DOHH2 (cell line): ENCODE data around the gene PRDM16.

ENCODE experiments used
- H3F3A ChIP-seq: fragments of 200-600 bp; sonication (generic), shearing (Covaris generic); 2 replicates; pipeline ENCODE4 v1.6.0; 2016; ENCODE audit warnings: antibody characterized with exemption, mild to moderate bottlenecking; ENCODE audit not compliant: control insufficient read depth, insufficient read depth
- H3K27ac ChIP-seq: fragments of 200-600 bp; sonication (generic); 2 replicates; pipeline ENCODE4 v1.5.1; 2014; ENCODE audit warnings: low read depth, mild to moderate bottlenecking, low read length, moderate library complexity
- H3K27me3 ChIP-seq: fragments of 200-600 bp; sonication (generic); 2 replicates; pipeline ENCODE4 v1.6.1; 2014; ENCODE audit warnings: mild to moderate bottlenecking, low read length, mixed read lengths; ENCODE audit not compliant: control insufficient read depth
- H3K36me3 ChIP-seq: fragments of 200-600 bp; sonication (generic); 2 replicates; pipeline ENCODE4 v1.6.1; 2014; ENCODE audit warnings: mild to moderate bottlenecking, low read length, moderate library complexity, mixed read lengths; ENCODE audit not compliant: control insufficient read depth
- H3K4me1 ChIP-seq: fragments of 200-600 bp; sonication (generic); 2 replicates; pipeline ENCODE4 v1.6.1; 2014; ENCODE audit warnings: mild to moderate bottlenecking, low read length, mixed read lengths; ENCODE audit not compliant: control insufficient read depth
- H3K4me2 ChIP-seq: fragments of 200-600 bp; sonication (generic); 2 replicates; pipeline ENCODE4 v1.6.0; 2014; ENCODE audit warnings: mild to moderate bottlenecking, low read length, moderate library complexity
- H3K4me3 ChIP-seq: fragments of 200-600 bp; sonication (generic); 2 replicates; pipeline ENCODE4 v1.5.1; 2014; ENCODE audit warnings: mild to moderate bottlenecking, low read length, mixed read lengths
- H3K79me2 ChIP-seq: fragments of 200-600 bp; sonication (generic); 2 replicates; pipeline ENCODE4 v1.6.1; 2014; ENCODE audit warnings: mild to moderate bottlenecking, low read length, mixed read lengths; ENCODE audit not compliant: control insufficient read depth
- H3K9me2 ChIP-seq: fragments of 200-600 bp; sonication (generic); replicated peaks from 2 replicates; pipeline ENCODE4 v1.6.1; 2014; ENCODE audit warnings: mild to moderate bottlenecking, low read length, mixed read lengths; ENCODE audit not compliant: control insufficient read depth
- H3K9me3 ChIP-seq: fragments of 200-600 bp; sonication (generic); 2 replicates; pipeline ENCODE4 v1.6.1; 2014; ENCODE audit warnings: antibody characterized with exemption, low read length, mixed read lengths; ENCODE audit not compliant: control insufficient read depth, insufficient read depth
- H4K20me1 ChIP-seq: fragments of 200-600 bp; sonication (generic); 2 replicates; pipeline ENCODE4 v1.6.0; 2014; ENCODE audit warnings: low read depth, mild to moderate bottlenecking, antibody characterized with exemption, low read length, moderate library complexity; ENCODE audit not compliant: control insufficient read depth, insufficient read depth
- CTCF ChIP-seq: fragments of 200-600 bp; sonication (generic); IDR thresholded peaks from one replicate; pipeline ENCODE4 v1.5.1; 2014; ENCODE audit warnings: antibody characterized with exemption, mild to moderate bottlenecking, low read depth, low read length; ENCODE audit not compliant: poor library complexity, severe bottlenecking
- EZH2phosphoT487 ChIP-seq: fragments of 200-600 bp; sonication (generic); IDR thresholded peaks from 2 replicates; pipeline ENCODE4 v1.6.1; 2017; ENCODE audit warnings: borderline replicate concordance, mild to moderate bottlenecking, antibody characterized with exemption, low read length, moderate library complexity, mixed read lengths

The PRDM16 gene

GRCh38 chr1:3055051-3055450 is 14.0 kb upstream of the PRDM16 start:
- Histone ChIP-seq H3K27ac (no peak overlapping the region), H3K4me1 (no peaks in the 10 kb centered on the region), H3K79me2 (no peaks in the 10 kb centered on the region), H4K20me1 (no peaks in the 10 kb centered on the region), H3K9me3 (no peaks in the 10 kb centered on the region; the same call in 1 of the 2 replicates), H3K4me3 (no peak overlapping the region), H3K9me2 (no peaks in the 10 kb centered on the region), H3K36me3 (no peaks in the 10 kb centered on the region), H3K4me2 (no peak overlapping the region), H3K27me3 (peaks cover 2% of the 10 kb centered on the region; the same call in 1 of the 2 replicates), H3F3A (no peaks in the 10 kb centered on the region)
- no peak for TF ChIP-seq EZH2phosphoT487
- no peak for TF ChIP-seq CTCF

GRCh38 chr1:3056641-3057040 is 12.4 kb upstream of the PRDM16 start:
- H3K4me2 ChIP-seq = no peak overlapping the region
- TF ChIP-seq CTCF (no peak), EZH2phosphoT487 (no peak)
- peaks cover 2% of the 10 kb centered on the region; the same call in 1 of the 2 replicates for H3K27me3 ChIP-seq
- no peaks in the 10 kb centered on the region for H3K36me3 ChIP-seq
- H3K4me3 ChIP-seq = no peak overlapping the region
- no peaks in the 10 kb centered on the region for H3K9me2 ChIP-seq
- no peaks in the 10 kb centered on the region; the same call in 1 of the 2 replicates for H3K9me3 ChIP-seq
- H3K79me2 ChIP-seq = no peaks in the 10 kb centered on the region
- no peaks in the 10 kb centered on the region for H4K20me1 ChIP-seq
- H3F3A ChIP-seq = no peaks in the 10 kb centered on the region
- H3K4me1 ChIP-seq = no peaks in the 10 kb centered on the region
- H3K27ac ChIP-seq = no peak overlapping the region

- H3K4me1 ChIP-seq = no peaks in the 10 kb centered on the region
- no peaks in the 10 kb centered on the region for H3K79me2 ChIP-seq
- no peak overlapping the region for H3K27ac ChIP-seq
- H3K27me3 ChIP-seq = peaks cover 2% of the 10 kb centered on the region; the same call in 1 of the 2 replicates
- TF ChIP-seq EZH2phosphoT487 (no peak), CTCF (no peak)
- no peaks in the 10 kb centered on the region for H4K20me1 ChIP-seq
- H3K9me3 ChIP-seq = no peaks in the 10 kb centered on the region
- H3K4me2 ChIP-seq = no peak overlapping the region
- no peak overlapping the region for H3K4me3 ChIP-seq
- H3F3A ChIP-seq = no peaks in the 10 kb centered on the region
- H3K36me3 ChIP-seq = no peaks in the 10 kb centered on the region
- H3K9me2 ChIP-seq = no peaks in the 10 kb centered on the region
Measured at GRCh38 chr1:3058263-3059030, 10.6 kb upstream of the PRDM16 start.
